Activated naive CD4-positive, alpha-beta T cell treated with anti-CD3 and anti-CD28 coated beads for 36 hours (primary cell): ENCODE data around the gene TUBB2B. TPM values are rescaled to one million over a fixed set of nuclear protein-coding genes. Genes with fewer than 3 reads are reported as not detected.

Source experiments
- CTCF ChIA-PET: fragments of 350-600 bp; sonication (Branson Sonifier 250); formaldehyde crosslinking; loops from one replicate; lab custom pipeline; 2021; ENCODE audit warnings: antibody characterized with exemption; lab: Charles Lee
- DNase-seq: peaks from one replicate; pipeline ENCODE4 v3.0.0-alpha.2; 2020
- H3K27ac Mint-ChIP-seq: one replicate; pipeline ENCODE4 v1.8.0; 2021; ENCODE audit warnings: mild to moderate bottlenecking, mixed read lengths
- H3K27me3 Mint-ChIP-seq: one replicate; pipeline ENCODE4 v1.8.0; 2021; ENCODE audit warnings: low read depth, mixed read lengths
- H3K36me3 Mint-ChIP-seq: one replicate; pipeline ENCODE4 v1.8.0; 2021; ENCODE audit warnings: low read depth, mixed read lengths
- H3K4me1 Mint-ChIP-seq: one replicate; pipeline ENCODE4 v1.8.0; 2021; ENCODE audit warnings: low read depth, mixed read lengths
- H3K4me3 Mint-ChIP-seq: one replicate; pipeline ENCODE4 v1.8.0; 2021; ENCODE audit warnings: mild to moderate bottlenecking, moderate library complexity, mixed read lengths
- H3K9me3 Mint-ChIP-seq: one replicate; pipeline ENCODE4 v1.8.0; 2021; ENCODE audit warnings: mixed read lengths
- intact Hi-C: fragments of 100-400 bp; cut with micrococcal nuclease; formaldehyde crosslinking; loops from one replicate; pipeline ENCODE4 v1.15.1; 2023
- total RNA-seq, 2 experiments: library from RNA; stranded (reverse); gene quantifications; one replicate each; pipeline ENCODE4 v1.2.3, GENCODE V29; 2021

The TUBB2B gene
- under 1 TPM in 1 of 2 experiments, not detected in 1; 0.12 TPM for total RNA-seq

- H3K27me3 Mint-ChIP-seq = peaks cover 68% of the 10 kb centered on the region
- peaks cover 1% of the 10 kb centered on the region for H3K36me3 Mint-ChIP-seq
- intact Hi-C loops = loop anchor here (2.0 kb wide), 1 partner anchor 65 kb away; no protein-coding TSS in a partner anchor
- H3K4me3 Mint-ChIP-seq = peak within 1 kb of the TSS; percentile 66
- H3K9me3 Mint-ChIP-seq = no peaks in the 10 kb centered on the region
- H3K4me1 Mint-ChIP-seq = peaks cover 43% of the 10 kb centered on the region
- DNase-seq = no peak
- no peak within 1 kb of the TSS for H3K27ac Mint-ChIP-seq
- CTCF ChIA-PET = no interaction called here
Measured at GRCh38 chr6:3227363-3228045, at the start of gene TUBB2B. TUBB2B (minus strand) TSS chr6:3227653; CDS start chr6:3227543, 110 bp downstream.

- intact Hi-C loops = no loop called here
- CTCF ChIA-PET = interaction anchor here (1.8 kb wide), 1 partner anchor 455 kb away, joined by 6 read pairs; no protein-coding TSS in a partner anchor
- Mint-ChIP-seq H3K36me3 (no peaks in the 10 kb centered on the region), H3K27ac (no peak overlapping the region), H3K27me3 (no peaks in the 10 kb centered on the region), H3K9me3 (no peaks in the 10 kb centered on the region), H3K4me3 (no peak overlapping the region), H3K4me1 (peaks cover 16% of the 10 kb centered on the region)
- DNase-seq = no peak
Measured at GRCh38 chr6:3277251-3277650, 49.8 kb upstream of the TUBB2B start.

GRCh38 chr6:3276174-3277167, 49.0 kb upstream of the TUBB2B start:
- Mint-ChIP-seq H3K36me3 (peaks cover 3% of the 10 kb centered on the region), H3K27me3 (no peaks in the 10 kb centered on the region), H3K4me3 (no peak overlapping the region), H3K4me1 (peaks cover 22% of the 10 kb centered on the region), H3K27ac (no peak overlapping the region), H3K9me3 (no peaks in the 10 kb centered on the region)
- intact Hi-C loops = no loop called here
- CTCF ChIA-PET = interaction anchor here (1.2 to 1.8 kb wide), 2 partner anchors 9 to 455 kb away, joined by 3 to 6 read pairs; no protein-coding TSS in a partner anchor
- no peak for DNase-seq

- H3K27me3 Mint-ChIP-seq = no peaks in the 10 kb centered on the region
- no peaks in the 10 kb centered on the region for H3K9me3 Mint-ChIP-seq
- no peak overlapping the region for H3K4me3 Mint-ChIP-seq
- CTCF ChIA-PET = interaction anchor here (1.4 to 2.7 kb wide), 3 partner anchors 8 to 476 kb away, joined by 3 to 8 read pairs (median 5); no protein-coding TSS in a partner anchor
- H3K27ac Mint-ChIP-seq = no peak overlapping the region
- peaks cover 14% of the 10 kb centered on the region for H3K36me3 Mint-ChIP-seq
- no peak for DNase-seq
- intact Hi-C loops = no loop called here
- H3K4me1 Mint-ChIP-seq = peaks cover 20% of the 10 kb centered on the region
Measured at GRCh38 chr6:3273707-3274521, 46.5 kb upstream of the TUBB2B start.

- H3K27ac Mint-ChIP-seq = no peak overlapping the region
- no peak for DNase-seq
- CTCF ChIA-PET = interaction anchor here (1.7 to 2.7 kb wide), 2 partner anchors 9 to 460 kb away, joined by 5 to 8 read pairs; no protein-coding TSS in a partner anchor
- H3K36me3 Mint-ChIP-seq = peaks cover 16% of the 10 kb centered on the region
- intact Hi-C loops = no loop called here
- H3K4me3 Mint-ChIP-seq = no peak overlapping the region
- H3K9me3 Mint-ChIP-seq = no peaks in the 10 kb centered on the region
- H3K4me1 Mint-ChIP-seq = peaks cover 21% of the 10 kb centered on the region
- H3K27me3 Mint-ChIP-seq = no peaks in the 10 kb centered on the region
Measured at GRCh38 chr6:3272911-3273547, 45.6 kb upstream of the TUBB2B start.

- H3K27ac Mint-ChIP-seq = no peak overlapping the region
- H3K4me3 Mint-ChIP-seq = no peak overlapping the region
- peaks cover 22% of the 10 kb centered on the region for H3K4me1 Mint-ChIP-seq
- intact Hi-C loops = no loop called here
- peaks cover 17% of the 10 kb centered on the region for H3K36me3 Mint-ChIP-seq
- DNase-seq = no peak
- H3K9me3 Mint-ChIP-seq = no peaks in the 10 kb centered on the region
- CTCF ChIA-PET = interaction anchor here (1.4 to 2.7 kb wide), 3 partner anchors 10 to 471 kb away, joined by 3 to 8 read pairs (median 5); no protein-coding TSS in a partner anchor
- H3K27me3 Mint-ChIP-seq = no peaks in the 10 kb centered on the region
Measured at GRCh38 chr6:3271756-3272155, 44.3 kb upstream of the TUBB2B start.

- CTCF ChIA-PET = interaction anchor here (0.6 kb wide), 1 partner anchor 23 kb away, joined by 4 read pairs; no protein-coding TSS in a partner anchor
Measured at GRCh38 chr6:3270258-3270657, 42.8 kb upstream of the TUBB2B start.

GRCh38 chr6:3269281-3269975, 42.0 kb upstream of the TUBB2B start:
- intact Hi-C loops = no loop called here
- DNase-seq = no peak
- Mint-ChIP-seq H3K4me3 (no peak overlapping the region), H3K27ac (no peak overlapping the region), H3K4me1 (peaks cover 32% of the 10 kb centered on the region), H3K36me3 (peaks cover 24% of the 10 kb centered on the region), H3K9me3 (no peaks in the 10 kb centered on the region), H3K27me3 (no peaks in the 10 kb centered on the region)
- CTCF ChIA-PET = interaction anchor here (0.6 to 1.0 kb wide), 2 partner anchors 10 to 22 kb away, joined by 3 to 4 read pairs; no protein-coding TSS in a partner anchor

More at GRCh38 chr6:3270258-3270657, 42.8 kb upstream of the TUBB2B start:
- peaks cover 26% of the 10 kb centered on the region for H3K4me1 Mint-ChIP-seq
- peaks cover 21% of the 10 kb centered on the region for H3K36me3 Mint-ChIP-seq
- no peaks in the 10 kb centered on the region for H3K9me3 Mint-ChIP-seq
- intact Hi-C loops = no loop called here
- H3K27ac Mint-ChIP-seq = no peak overlapping the region
- no peak for DNase-seq
- no peaks in the 10 kb centered on the region for H3K27me3 Mint-ChIP-seq
- H3K4me3 Mint-ChIP-seq = no peak overlapping the region

- Mint-ChIP-seq H3K27ac (peak overlapping the region; percentile 31), H3K9me3 (no peaks in the 10 kb centered on the region), H3K4me1 (peaks cover 33% of the 10 kb centered on the region), H3K4me3 (no peak overlapping the region), H3K36me3 (peaks cover 24% of the 10 kb centered on the region), H3K27me3 (no peaks in the 10 kb centered on the region)
- no peak for DNase-seq
- CTCF ChIA-PET = no interaction called here
- intact Hi-C loops = no loop called here
Measured at GRCh38 chr6:3268680-3269079, 41.2 kb upstream of the TUBB2B start.

- Mint-ChIP-seq H3K9me3 (no peaks in the 10 kb centered on the region), H3K36me3 (peaks cover 28% of the 10 kb centered on the region), H3K27me3 (no peaks in the 10 kb centered on the region), H3K4me3 (no peak overlapping the region), H3K27ac (no peak overlapping the region), H3K4me1 (peaks cover 36% of the 10 kb centered on the region)
- CTCF ChIA-PET = no interaction called here
- DNase-seq = no peak
- intact Hi-C loops = no loop called here
Measured at GRCh38 chr6:3267162-3267561, 39.7 kb upstream of the TUBB2B start.
